ENCODE results near the gene ITGAV.

- TF ChIP-seq CTCF (IDR thresholded peaks at IDR 0.05) (no peak), POLR2A (IDR thresholded peaks at IDR 0.05) (no peak), POLR2AphosphoS5 (IDR thresholded peaks at IDR 0.05) (no peak)
Observed at GRCh38 chr2:186588940-186589611, 780 bp upstream of the ITGAV start.
